ENCODE data around the gene SLC25A17.
A peak's percentile ranks its signal among the peaks of the same experiment; 100 is the strongest.
"Not testable (repeated sequence)": the region's sequence is repeated elsewhere in the genome, so short reads cannot be mapped to it uniquely, and the experiment has no call there.

Gene SLC25A17

GRCh38 chr22:40819599-40820140 is 524 bp upstream of the SLC25A17 start:
- peak; percentile 55 for DNase-seq (ENCODE audit: low spot score)

DNA sequence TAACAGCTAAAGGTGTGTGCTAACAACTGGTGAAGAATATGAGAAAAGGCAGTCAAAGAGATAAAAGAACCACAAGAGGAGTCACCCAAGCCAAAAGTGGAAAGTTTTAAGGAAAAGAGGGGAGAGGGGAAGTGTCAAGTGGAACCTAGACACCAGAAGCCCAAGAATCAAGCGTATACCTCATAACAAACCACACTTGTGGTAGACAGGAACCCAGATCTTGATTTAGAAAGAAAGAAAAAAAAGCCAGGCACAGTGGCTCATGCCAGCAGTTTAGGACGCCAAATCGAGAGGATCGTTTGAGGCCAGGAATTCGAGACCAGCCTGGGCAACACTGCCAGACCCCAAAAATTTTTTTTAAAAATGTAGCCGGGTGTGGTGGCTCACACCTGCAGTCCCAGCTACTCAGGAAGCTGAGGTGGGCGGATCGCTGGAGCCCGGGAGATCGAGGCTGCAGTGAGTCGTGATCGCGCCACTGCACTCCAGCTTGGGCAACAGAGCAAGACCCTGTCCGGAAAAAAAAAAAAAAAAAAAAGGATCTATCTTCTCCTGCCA is 877 bp downstream of the SLC25A17 start:
- DNase-seq (ENCODE audit: low spot score), result no peak

DNA sequence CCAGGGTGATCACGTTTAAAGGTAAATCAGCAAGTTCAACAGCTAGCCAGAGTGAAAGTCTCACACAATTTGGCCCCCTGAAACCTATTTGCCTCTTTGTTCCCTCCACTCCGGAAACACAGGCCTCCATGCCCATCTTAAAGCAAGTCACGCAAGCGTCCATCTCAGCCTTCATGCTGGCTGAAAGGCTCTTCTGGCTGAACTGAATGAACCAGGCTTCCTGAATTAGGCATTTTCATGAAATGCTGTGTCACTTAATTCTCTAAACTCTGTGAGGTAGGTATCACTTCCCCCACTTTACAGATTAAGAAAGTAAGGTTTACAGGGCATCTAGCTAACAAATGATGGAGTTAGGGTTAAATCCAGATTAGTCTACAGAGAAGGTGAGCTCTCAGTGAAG is 1.4 kb downstream of the SLC25A17 start:
- no peak for DNase-seq (ENCODE audit: low spot score)

GRCh38 chr22:40813912-40814315 is 5.2 kb downstream of the SLC25A17 start:
- no peak for DNase-seq (ENCODE audit: low spot score)

DNA sequence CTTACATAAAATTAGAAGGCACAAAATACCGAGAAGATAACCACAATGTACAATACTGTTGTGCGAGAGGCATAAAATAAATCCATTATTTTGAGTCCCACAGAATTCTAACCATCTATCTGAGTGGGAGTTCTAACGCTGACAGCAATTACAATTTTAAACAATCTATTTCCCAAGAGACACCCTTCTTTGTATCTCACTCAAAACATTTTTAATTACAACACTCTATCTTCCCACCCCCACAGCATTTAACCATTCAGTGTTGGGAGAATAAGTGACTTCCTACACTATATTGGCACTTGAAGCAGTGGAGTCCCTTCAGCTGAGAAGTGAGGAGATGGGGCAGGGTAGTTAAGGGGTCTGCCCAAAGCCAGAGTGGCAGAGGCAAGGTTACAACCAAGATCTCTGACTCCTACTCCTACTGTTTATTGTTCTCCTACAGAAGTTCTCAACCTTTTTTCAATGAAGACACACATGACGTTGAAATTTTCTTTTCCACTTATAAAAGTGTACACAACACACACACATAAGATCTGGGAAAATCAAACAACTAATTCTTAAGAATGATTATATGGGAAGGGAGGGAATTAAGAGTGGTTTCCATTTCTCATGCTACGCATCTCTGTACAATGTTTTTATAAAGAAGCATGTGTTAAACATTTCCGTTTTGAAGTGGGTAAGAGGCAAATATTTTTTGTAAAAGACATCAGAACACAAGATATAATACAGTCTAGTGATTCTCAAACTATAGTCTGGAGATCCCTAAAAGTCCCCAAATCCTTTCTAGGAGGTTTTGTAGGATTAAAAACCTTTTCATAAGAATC is 10.9 kb downstream of the SLC25A17 start:
- no peak for DNase-seq (ENCODE audit: low spot score)

DNA sequence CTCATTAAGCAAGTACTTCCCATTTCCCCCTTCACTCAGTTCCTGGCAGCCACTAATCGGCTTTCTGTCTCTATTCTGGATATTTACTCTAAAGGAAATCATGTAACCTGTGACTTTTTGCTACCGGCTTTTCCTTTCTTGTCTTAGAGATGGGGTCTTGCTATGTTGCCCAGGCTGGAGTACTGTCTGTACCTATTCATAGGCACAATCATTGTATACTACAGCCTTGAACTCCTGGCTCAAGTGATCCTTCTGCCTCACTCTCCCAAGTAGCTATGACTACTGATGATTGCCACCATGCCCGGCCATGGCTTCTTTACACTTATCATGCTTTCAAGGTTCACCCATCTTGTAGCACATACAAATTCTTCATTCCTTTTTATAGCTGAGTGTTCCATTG is 12.4 kb downstream of the SLC25A17 start:
- no peak for DNase-seq (ENCODE audit: low spot score)

- no peak for DNase-seq (ENCODE audit: low spot score)
Observed at GRCh38 chr22:40805699-40806203, 13.4 kb downstream of the SLC25A17 start.

- no peak for DNase-seq (ENCODE audit: low spot score)
Observed at GRCh38 chr22:40805239-40805638, 13.9 kb downstream of the SLC25A17 start.

DNA sequence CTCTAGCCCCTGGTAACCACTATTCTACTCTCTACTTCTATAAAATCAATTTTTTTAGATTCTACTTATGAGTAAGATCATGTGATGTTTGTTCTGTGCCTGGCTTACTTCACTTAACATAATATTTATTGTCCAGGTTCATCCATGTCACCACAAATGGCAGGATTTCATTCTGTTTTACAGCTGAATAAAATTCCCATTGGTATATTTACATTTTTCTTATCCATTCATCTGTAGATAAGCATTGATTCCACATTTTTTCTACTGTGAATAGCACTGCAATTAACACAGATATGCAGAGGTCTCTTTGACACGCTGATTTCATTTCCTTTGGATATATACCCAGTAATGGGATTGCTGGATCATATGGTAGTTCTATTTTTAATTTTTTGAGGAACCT is 15.8 kb downstream of the SLC25A17 start:
- no peak for DNase-seq (ENCODE audit: low spot score)

GRCh38 chr22:40799008-40799407 is 20.1 kb downstream of the SLC25A17 start:
- DNase-seq (ENCODE audit: low spot score), result no peak

DNA sequence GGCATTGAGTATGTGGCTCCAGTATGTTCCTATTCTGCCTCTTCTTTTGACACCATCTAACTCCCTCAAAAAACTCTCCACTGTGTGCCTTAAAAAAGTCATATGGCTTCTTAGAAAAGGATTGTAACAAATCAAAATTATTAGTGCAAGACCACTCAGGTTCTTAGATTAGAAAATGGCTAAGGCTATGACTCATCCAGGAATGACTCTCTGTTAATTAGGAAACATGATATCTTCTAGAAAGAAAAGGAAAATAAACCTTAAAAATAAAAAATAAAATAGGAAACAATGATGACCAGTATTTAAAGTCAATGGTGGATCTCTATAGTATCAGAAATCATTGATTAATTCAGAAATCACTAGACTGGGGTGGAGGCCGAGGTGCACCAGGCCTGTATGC is 21.7 kb downstream of the SLC25A17 start:
- no peak for DNase-seq (ENCODE audit: low spot score)

GRCh38 chr22:40792451-40792850 is 26.7 kb downstream of the SLC25A17 start:
- DNase-seq (ENCODE audit: low spot score), result no peak

DNA sequence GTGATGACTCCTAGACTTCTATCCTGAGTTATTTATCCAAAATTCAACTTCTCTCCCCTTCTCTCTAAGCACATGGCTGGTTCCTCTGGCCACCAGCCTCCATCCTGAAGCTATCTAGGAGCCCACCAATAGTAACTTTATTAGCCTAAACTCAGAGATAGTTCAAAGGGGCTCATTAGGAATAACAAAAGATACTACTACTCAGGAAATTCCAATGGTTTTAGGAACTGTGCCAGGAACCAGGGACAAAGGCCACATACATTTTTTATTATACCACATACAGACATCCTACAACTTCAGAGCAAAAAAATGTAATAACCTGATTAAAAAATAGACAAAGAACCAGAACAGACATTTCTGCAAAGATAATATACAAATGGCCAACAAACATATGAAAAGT is 27.9 kb downstream of the SLC25A17 start:
- DNase-seq (ENCODE audit: low spot score), result no peak

DNA sequence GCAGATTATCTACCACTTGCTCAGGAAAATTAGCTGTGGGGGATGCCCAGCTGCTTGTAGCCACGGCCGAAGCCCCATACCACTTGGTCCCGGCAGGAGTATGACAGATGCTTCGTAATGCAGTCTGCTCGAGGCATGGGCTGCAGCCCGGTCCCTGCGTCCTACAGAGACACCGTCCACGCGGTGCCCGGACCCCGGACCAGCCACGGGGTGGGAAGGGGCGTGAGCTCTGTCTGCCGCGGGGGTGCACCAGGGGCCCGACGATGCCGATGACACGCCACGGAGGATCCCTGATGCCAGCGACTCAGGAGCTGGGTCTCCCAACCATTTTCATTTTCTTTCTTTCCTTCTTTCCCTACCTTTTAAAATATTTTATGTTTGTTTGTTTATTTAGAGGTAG is 30.0 kb downstream of the SLC25A17 start:
- DNase-seq (ENCODE audit: low spot score), result no peak

- DNase-seq (ENCODE audit: low spot score), result no peak
Observed at GRCh38 chr22:40782521-40782920, 36.6 kb downstream of the SLC25A17 start.

- DNase-seq (ENCODE audit: low spot score), result not testable (repeated sequence)
Observed at GRCh38 chr22:40781749-40782148, 37.4 kb downstream of the SLC25A17 start.

- DNase-seq (ENCODE audit: low spot score), result no peak
Observed at GRCh38 chr22:40769761-40770160, 49.4 kb downstream of the SLC25A17 start.

DNA sequence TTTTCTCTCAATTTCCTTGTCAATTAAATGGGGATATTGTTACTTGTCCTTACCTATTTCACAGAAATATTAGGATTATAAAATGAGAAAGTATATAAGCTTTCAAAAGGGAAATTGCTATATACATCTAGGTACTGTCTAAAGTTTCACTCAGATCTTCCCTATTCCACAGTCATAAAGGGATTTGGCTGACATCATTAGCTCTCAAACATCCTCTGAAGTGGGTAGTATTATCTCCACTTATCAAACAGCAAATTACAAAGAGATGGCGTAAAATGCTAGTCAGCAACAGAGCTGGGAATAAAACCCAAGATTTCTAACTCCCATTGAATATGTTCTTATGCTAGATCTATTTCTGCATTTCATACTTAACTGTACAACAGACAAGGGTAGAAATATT is 50.9 kb downstream of the SLC25A17 start:
- DNase-seq (ENCODE audit: low spot score), result no peak

GRCh38 chr22:40766956-40767355 is 52.2 kb downstream of the SLC25A17 start:
- no peak for DNase-seq (ENCODE audit: low spot score)

DNA sequence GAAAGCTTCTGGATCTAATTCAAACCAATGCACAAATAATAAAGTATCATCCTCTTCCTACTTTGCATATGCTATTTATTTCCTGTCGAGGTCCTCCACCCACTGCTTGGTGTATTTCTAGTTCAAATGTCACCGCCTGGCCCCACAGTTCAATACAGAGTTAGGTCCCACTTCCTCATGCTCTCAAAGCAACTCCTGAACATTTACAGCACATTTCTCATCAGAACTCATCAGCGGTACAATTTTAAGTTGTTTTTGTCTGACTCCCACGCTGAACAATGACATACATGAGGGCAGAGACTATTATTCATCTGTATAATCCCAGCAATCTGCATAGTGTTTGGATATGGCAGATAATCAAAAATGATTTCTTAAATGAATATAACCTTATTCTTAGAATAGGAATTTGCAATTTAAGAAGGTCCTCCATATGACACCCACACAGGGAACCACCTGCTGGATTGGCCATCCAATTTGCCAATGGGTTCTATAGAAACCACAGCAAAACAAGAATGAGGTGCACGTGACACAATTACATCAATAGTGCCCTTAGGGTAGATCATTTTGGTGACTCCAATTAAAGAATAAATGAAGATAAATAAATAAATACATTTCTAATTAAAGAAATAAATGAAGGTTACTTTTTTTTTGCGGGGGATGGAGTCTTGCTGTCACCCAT is 54.2 kb downstream of the SLC25A17 start:
- DNase-seq (ENCODE audit: low spot score), result no peak

GRCh38 chr22:40759294-40759840 is 59.8 kb downstream of the SLC25A17 start:
- DNase-seq (ENCODE audit: low spot score), result no peak

GRCh38 chr22:40758851-40759250 is 60.3 kb downstream of the SLC25A17 start:
- DNase-seq (ENCODE audit: low spot score), result not testable (repeated sequence)

All from RKO (cell line).